GM21423 (cell line): ENCODE results near the gene TREML2.

Source experiments
- ATAC-seq: cut with Tn5 transposase; IDR thresholded peaks from one replicate; pipeline ENCODE4 v1.9.1; 2021; ENCODE audit warnings: mild to moderate bottlenecking, moderate library complexity; ENCODE audit not compliant: unreplicated experiment

The TREML2 gene

GRCh38 chr6:41179163-41179562, 21.8 kb downstream of the TREML2 start:
- no peak for ATAC-seq

- no peak for ATAC-seq
Measured at GRCh38 chr6:41177695-41178094, 23.3 kb downstream of the TREML2 start.

GRCh38 chr6:41177287-41177686, 23.7 kb downstream of the TREML2 start:
- ATAC-seq, result no peak

- no peak for ATAC-seq
Measured at GRCh38 chr6:41176189-41176588, 24.8 kb downstream of the TREML2 start.

- no peak for ATAC-seq
Measured at GRCh38 chr6:41175084-41175483, 25.9 kb downstream of the TREML2 start.

GRCh38 chr6:41174610-41175009, 26.3 kb downstream of the TREML2 start:
- no peak for ATAC-seq

GRCh38 chr6:41171908-41172307, 29.0 kb downstream of the TREML2 start:
- ATAC-seq, result no peak

GRCh38 chr6:41170547-41171160, 30.3 kb downstream of the TREML2 start:
- no peak for ATAC-seq

GRCh38 chr6:41167173-41167963, 33.6 kb downstream of the TREML2 start:
- ATAC-seq, result no peak

GRCh38 chr6:41164551-41165120, 36.3 kb downstream of the TREML2 start:
- no peak for ATAC-seq

- ATAC-seq, result no peak
Measured at GRCh38 chr6:41163419-41163717, 37.6 kb downstream of the TREML2 start.

- ATAC-seq, result no peak
Measured at GRCh38 chr6:41162687-41163418, 38.1 kb downstream of the TREML2 start, which contains the start of gene TREM2. Gene TREM2 (minus strand): TSS chr6:41163116. CDS start chr6:41163082, 34 bp downstream.

GRCh38 chr6:41161851-41162552, 38.9 kb downstream of the TREML2 start:
- no peak for ATAC-seq

GRCh38 chr6:41161380-41161779, 39.6 kb downstream of the TREML2 start:
- no peak for ATAC-seq

- ATAC-seq, result no peak
Measured at GRCh38 chr6:41160933-41161332, 40.0 kb downstream of the TREML2 start.

- ATAC-seq, result no peak
Measured at GRCh38 chr6:41159415-41160082, 41.4 kb downstream of the TREML2 start.

GRCh38 chr6:41157323-41157722, 43.6 kb downstream of the TREML2 start:
- no peak for ATAC-seq

GRCh38 chr6:41156771-41157170, 44.2 kb downstream of the TREML2 start:
- ATAC-seq, result no peak

- no peak for ATAC-seq
Measured at GRCh38 chr6:41156001-41156400, 44.9 kb downstream of the TREML2 start.

- ATAC-seq, result no peak
Measured at GRCh38 chr6:41155132-41155805, 45.7 kb downstream of the TREML2 start.
